Measurements from ENCODE around the gene TEX12.
"Not testable (repeated sequence)": the region's sequence is repeated elsewhere in the genome, so short reads cannot be mapped to it uniquely, and the experiment has no call there.

Gene TEX12

GRCh38 chr11:112167145-112167544, at the start of gene TEX12:
TSS of gene TEX12 (plus strand) at chr11:112167372. CDS start at chr11:112169269, 1,897 bp downstream.
- no peak for DNase-seq

- no peak for DNase-seq
Measured at GRCh38 chr11:112118176-112118575, 49.0 kb upstream of the TEX12 start.

- no peak for DNase-seq
Measured at GRCh38 chr11:112121981-112122615, 45.1 kb upstream of the TEX12 start.

GRCh38 chr11:112123129-112123528, 44.0 kb upstream of the TEX12 start:
- no peak for DNase-seq

- DNase-seq = no peak
Measured at GRCh38 chr11:112127056-112127455, 40.1 kb upstream of the TEX12 start.

- DNase-seq = no peak
Measured at GRCh38 chr11:112128483-112129121, 38.6 kb upstream of the TEX12 start.

GRCh38 chr11:112129656-112130055, 37.5 kb upstream of the TEX12 start:
- DNase-seq = no peak

- DNase-seq = no peak
Measured at GRCh38 chr11:112132737-112133136, 34.4 kb upstream of the TEX12 start.

GRCh38 chr11:112134473-112134872, 32.7 kb upstream of the TEX12 start:
- DNase-seq = no peak

- DNase-seq = no peak
Measured at GRCh38 chr11:112143597-112143996, 23.6 kb upstream of the TEX12 start.

GRCh38 chr11:112150517-112150916, 16.7 kb upstream of the TEX12 start:
- DNase-seq = no peak

- DNase-seq = no peak
Measured at GRCh38 chr11:112156153-112156955, 10.8 kb upstream of the TEX12 start.

GRCh38 chr11:112156956-112157766, 10.0 kb upstream of the TEX12 start:
- peak; percentile 68 for DNase-seq

GRCh38 chr11:112159098-112160065, 7.8 kb upstream of the TEX12 start:
- DNase-seq = no peak

GRCh38 chr11:112160091-112160848, 6.9 kb upstream of the TEX12 start:
- DNase-seq = no peak

- no peak for DNase-seq
Measured at GRCh38 chr11:112161012-112161411, 6.2 kb upstream of the TEX12 start.

GRCh38 chr11:112162200-112162599, 5.0 kb upstream of the TEX12 start:
- DNase-seq = not testable (repeated sequence)

GRCh38 chr11:112162761-112163546, 4.2 kb upstream of the TEX12 start:
- no peak for DNase-seq

GRCh38 chr11:112163875-112164685, 3.1 kb upstream of the TEX12 start, which contains the start of gene IL18:
TSS of gene IL18 (minus strand) at chr11:112164094. CDS start at chr11:112155053, 9,041 bp downstream.
- peak; percentile 69 for DNase-seq
